CD4-positive, alpha-beta T cell treated with Interleukin-4 for 1 hour (primary cell): ENCODE results near the gene PPP2R5B.

Experiments
- DNase-seq, 2 donors: peaks; one replicate each; pipeline ENCODE4 v3.0.0-alpha.2; 2020 to 2022

Gene PPP2R5B

DNA sequence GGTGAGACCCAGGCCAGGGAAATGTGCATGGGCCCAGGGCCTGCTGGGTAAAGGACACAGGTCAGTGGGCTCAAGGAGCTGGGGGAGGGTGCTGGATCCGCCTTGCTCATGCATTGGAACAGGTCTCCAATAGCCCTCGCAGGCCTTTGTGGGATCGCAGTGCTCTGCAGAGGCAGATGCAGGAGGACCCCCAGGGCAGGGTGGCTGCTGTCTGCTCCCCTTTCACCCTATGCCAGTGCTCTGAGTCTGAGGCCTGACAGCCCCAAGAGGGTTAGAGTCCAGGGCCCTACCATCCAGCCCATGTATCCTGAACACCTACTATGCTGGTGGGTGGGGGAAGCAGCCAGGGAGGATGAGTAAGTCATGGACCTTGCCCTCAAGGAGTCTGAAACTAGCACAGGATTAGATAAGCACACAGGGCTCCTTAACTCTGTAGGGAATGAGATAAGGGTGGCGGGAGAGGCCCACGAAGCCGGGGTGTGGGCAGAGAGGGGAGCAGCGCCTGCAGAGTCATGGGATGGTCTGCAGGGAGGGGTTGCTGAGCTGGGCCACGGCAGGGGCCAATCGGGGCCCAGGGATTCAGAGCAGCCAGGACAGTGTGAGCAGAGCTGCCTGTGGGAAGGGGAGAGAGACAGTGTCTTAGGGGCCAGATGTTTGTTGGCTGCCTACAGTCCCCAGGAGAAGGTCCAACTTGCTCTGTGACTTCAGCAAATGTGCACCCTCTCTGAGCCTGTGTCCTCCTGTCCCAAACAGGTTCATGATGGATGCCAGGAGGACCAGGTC, 35.6 kb upstream of the PPP2R5B start:
- DNase-seq: no peak

- no peak for DNase-seq
Observed at GRCh38 chr11:64890522-64890939, 34.0 kb upstream of the PPP2R5B start.

- DNase-seq: no peak
Observed at GRCh38 chr11:64891215-64891848, 33.2 kb upstream of the PPP2R5B start.

GRCh38 chr11:64891880-64892279, 32.6 kb upstream of the PPP2R5B start:
- no peak for DNase-seq

- DNase-seq: no peak
Observed at GRCh38 chr11:64892411-64892831, 32.1 kb upstream of the PPP2R5B start.

GRCh38 chr11:64892838-64893193, 31.7 kb upstream of the PPP2R5B start:
- DNase-seq: no peak

DNA sequence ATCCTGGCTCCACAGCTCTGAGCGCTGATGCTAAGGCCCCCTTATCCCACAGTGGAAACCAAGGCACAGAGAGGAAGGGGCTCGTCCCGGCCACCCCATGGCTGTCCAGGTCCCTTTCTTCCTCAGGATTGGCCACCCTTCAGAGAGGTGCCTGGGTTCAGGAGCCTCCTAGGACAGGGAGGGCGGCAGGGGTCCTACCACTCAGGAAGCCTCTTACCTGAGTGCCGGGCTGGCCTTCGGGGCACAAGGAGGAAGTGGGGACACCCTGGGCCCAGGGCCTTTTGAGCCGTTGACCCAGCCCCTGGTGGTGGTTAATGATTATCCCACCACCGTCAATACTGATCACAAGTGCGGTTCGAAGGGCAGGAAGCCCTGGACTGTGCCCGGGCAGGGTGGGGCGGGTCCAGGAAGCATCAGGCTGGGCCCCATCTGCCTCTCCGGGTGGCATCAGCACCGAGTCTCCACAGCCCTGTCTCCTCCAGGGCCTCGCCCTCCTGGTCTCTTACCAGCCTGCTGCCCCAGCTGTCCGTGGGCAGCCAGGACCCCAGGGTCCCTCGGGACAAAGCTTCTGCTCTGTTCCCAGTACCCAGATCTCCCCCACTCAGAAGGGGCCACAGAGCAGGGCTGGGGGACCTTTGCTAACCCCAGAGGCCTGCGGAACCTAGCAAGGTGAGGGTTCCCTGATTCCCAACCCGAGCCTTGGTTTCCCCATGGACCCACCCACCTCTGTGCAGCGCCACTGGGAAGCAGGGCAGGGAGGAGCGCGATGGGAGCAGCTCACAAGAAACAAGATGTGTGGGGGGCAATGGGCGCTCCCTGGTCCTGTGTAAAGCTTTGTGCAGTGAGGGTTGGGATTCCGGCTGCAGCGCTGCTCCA, 31.1 kb upstream of the PPP2R5B start:
- no peak for DNase-seq

DNA sequence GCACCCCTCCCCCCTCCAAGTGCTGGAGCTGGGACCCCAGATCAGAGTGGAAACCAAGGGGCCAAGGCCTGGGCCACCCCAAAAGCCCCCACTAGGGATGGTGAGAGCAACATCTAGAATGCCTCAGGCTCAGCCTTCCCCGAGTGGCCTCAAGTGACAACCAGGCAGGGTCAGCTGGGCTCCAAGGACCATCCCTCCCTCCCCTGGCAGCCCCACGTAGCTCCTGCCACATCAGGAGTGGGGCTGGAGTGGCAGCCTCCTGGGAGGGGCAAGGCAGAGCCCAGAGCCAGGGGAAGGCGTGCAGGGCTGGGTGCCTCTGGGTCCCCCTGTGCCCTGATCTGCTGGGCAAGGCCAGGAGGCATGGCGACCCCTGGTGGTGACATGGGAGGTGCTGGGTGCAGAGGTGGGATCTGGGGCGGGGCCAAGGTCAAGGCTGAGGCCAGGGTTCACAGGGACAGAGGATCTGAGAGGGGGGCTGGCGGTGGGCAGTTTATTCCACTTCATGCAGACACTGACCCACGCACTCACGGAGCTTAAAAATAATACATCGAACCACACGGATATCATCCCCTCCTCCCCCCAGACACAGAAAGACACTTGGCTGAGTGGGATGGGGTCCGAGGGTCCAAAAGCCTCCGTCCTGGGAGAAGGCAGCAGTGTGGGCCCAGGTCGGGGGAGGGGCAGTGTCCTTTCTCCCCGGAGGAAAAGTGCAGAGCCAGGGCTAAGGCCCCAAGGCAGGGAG, 30.2 kb upstream of the PPP2R5B start:
- DNase-seq: peak; percentile 88 to 89

DNA sequence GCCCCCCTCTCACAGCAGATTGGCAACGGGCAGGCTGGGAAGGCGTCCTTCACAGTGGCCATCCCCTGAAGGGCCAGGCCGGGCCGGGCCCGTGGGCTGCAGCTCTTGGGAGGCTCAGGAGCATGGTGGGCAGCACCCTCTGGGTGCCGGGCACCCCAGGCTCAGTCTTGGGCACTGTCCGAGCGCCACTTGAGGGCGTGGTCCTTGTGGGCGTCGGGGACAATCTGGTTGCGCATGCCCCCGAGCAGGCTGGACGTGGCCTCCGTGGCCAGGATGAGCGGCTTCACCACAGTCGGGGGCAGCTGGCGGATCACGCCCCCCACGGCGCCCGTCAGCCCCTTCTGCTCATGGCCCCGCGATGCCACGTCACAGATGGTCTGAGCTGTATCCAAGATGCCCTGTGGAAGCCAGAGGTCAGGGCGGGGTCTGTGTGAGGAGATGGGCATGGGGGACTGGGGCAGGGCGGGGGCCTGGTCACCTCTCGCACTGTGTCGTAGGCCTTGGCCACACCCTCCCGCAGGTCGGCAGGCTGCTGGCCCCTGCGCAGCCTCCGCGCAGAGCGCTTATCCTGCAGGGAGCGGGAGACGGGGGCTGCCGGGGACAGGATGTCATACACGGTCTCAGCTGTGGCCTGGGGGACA, 29.6 kb upstream of the PPP2R5B start:
- no peak for DNase-seq

GRCh38 chr11:64896448-64897022, 28.0 kb upstream of the PPP2R5B start:
- no peak for DNase-seq

- DNase-seq: no peak
Observed at GRCh38 chr11:64897381-64898075, 27.0 kb upstream of the PPP2R5B start.

DNA sequence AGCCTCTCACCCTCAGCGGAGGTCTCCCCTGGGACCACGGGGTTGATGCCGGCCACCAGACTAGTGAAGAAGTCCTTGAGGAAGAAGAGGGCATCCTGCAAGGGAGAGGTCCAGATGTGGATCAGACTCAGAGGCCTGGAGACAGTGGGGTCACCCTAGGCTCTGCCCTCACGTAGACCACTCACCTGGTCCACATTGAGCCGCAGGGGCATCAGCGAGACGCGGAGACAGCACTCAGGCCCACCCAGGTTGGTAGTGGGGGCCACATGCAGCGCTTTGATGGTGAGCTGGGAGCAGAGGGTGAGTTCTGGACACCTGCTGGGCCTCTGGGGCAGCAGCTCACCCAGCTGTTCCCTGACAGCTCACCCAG, 26.4 kb upstream of the PPP2R5B start:
- no peak for DNase-seq

- DNase-seq: no peak
Observed at GRCh38 chr11:64898541-64898940, 25.9 kb upstream of the PPP2R5B start.

- peak; percentile 69 to 86 for DNase-seq
Observed at GRCh38 chr11:64900263-64900678, 24.2 kb upstream of the PPP2R5B start.

DNA sequence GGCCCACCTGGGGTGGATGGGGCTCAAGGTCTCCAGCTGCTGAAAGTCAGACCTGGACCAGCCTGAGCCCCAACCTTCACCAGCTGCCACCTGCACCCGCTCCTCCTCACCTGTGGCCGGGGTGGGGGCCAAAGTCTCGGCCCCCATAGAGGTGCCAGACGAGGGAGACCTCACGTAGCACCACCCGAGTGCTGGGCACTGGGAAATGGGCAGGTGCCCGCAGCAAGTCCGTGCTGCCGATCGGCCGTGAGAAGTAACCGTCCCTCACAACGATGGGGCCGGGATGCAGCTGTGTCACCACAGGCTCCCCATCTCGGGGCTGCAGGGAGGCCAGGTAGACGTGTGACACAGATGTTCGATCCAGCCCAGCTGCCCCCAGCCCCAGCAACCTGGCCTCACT, 23.7 kb upstream of the PPP2R5B start:
- DNase-seq: no peak

GRCh38 chr11:64902102-64902900, 22.2 kb upstream of the PPP2R5B start:
- DNase-seq: no peak

- no peak for DNase-seq
Observed at GRCh38 chr11:64903291-64903833, 21.1 kb upstream of the PPP2R5B start.

DNA sequence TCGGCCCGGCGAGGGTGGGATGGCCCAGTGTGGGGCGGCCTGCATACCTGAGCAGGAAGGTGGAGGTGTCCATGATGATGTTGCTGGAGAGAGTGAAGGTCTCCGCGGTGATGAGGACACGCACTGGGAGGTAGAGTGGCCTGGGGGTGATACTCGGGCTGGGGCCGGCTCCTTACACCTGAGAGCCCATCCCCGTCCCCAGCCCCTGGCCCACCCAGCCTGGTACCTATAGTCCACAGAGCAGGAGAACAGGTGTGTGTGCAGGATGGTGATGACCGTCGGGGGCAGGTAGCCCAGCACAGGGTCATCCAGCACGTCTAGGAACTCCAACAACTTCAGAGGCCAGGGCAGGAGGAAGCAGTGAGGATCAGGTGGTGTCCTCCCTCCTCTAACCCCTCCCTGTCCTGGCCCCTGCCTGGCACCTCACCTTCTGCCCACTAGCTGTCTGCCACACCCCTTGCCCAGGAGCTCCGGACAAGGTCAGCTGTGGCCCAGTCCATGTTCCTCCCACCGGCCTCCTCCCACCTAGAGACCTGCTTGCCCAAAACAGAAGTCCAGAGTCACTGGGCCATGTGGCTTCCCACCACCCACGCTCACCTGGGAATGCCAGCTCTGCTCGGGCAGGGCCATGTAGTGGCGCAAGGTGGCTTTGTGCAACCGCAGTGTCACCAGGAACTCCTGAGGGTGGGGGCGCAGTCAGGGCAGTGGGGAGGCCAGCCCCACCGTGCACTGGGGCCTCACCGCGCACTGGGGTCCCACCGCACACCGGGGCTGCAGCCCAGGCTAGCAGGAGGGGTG, 18.8 kb upstream of the PPP2R5B start:
- DNase-seq: no peak

DNA sequence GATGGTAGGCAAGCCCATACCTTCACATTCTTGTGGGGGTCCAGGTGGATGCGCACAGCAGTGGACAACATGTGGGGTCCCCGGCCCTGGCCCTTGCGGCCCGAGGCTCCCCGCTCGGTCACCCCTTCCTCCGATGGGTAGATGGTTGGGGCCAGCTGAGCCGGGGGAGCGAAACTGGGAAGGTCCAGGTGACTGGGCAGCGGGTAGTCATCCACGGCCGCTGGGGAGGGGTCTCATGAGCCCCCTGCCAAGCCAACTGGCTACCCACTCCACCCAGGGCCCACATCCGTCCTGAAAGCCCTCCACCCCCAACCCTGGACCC, 18.2 kb upstream of the PPP2R5B start:
- DNase-seq: no peak

- no peak for DNase-seq
Observed at GRCh38 chr11:64908766-64909165, 15.7 kb upstream of the PPP2R5B start.
